Stomach smooth muscle (tissue), 2 donors: ENCODE results near the gene GRIK4.
A peak's percentile ranks its signal among the peaks of the same experiment; 100 is the strongest.

Experiments
- H3K27ac ChIP-seq: one replicate; pipeline ENCODE4 v1.7.0; 2013; ENCODE audit warnings: mild to moderate bottlenecking, low read length, inconsistent platforms
- H3K27me3 ChIP-seq, 2 donors: one replicate each; pipeline ENCODE4 v1.7.0; 2013; ENCODE audit warnings: low read length in 2 of 2; ENCODE audit not compliant: insufficient read depth in 2 of 2, control insufficient read depth in 1 of 2
- H3K36me3 ChIP-seq, 2 donors: one replicate each; pipeline ENCODE4 v1.7.0; 2013; ENCODE audit warnings: low read length in 2 of 2; ENCODE audit not compliant: control insufficient read depth in 2 of 2, insufficient read depth in 2 of 2
- H3K4me1 ChIP-seq: one replicate; pipeline ENCODE4 v1.7.0; 2013; ENCODE audit warnings: low read length; ENCODE audit not compliant: control insufficient read depth, insufficient read depth
- H3K4me3 ChIP-seq, 2 donors: one replicate each; pipeline ENCODE4 v1.7.0; 2013; ENCODE audit warnings: low read length in 2 of 2
- H3K9ac ChIP-seq, 2 donors: one replicate each; pipeline ENCODE4 v1.7.0; 2013; ENCODE audit warnings: low read length in 2 of 2, mild to moderate bottlenecking in 1 of 2
- H3K9me3 ChIP-seq, 2 donors: one replicate each; pipeline ENCODE4 v1.7.0; 2013; ENCODE audit warnings: low read length in 2 of 2; ENCODE audit not compliant: control insufficient read depth in 2 of 2
- donor health status: healthy.
- donor health status: Pancreatic carcinoma.

GRIK4 gene

DNA sequence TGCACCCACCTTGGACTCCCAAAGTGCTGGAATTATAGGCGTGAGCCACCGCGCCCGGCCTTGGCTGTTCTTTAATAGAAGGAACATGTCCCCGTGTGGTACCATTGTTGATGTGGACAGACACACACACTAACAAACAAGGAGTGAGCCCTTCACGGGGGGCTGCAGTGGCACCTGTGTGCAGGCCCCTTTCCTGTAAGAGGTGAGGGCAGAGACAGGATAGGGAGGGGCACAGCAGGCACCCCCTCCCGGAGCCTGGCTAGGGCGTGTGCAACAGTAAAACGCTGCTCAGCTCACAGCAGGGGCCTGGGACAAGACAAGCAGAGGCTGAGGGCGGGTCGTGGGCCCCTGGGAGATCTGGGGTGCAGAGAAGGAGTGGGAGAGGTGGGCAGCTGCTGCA, 37.8 kb downstream of the GRIK4 start:
- H3K27ac ChIP-seq = no peak overlapping the region
- H3K9me3 ChIP-seq = no peaks in the 10 kb centered on the region
- no peak overlapping the region for H3K9ac ChIP-seq
- H3K27me3 ChIP-seq = no peaks in the 10 kb centered on the region
- peaks cover 19% of the 10 kb centered on the region for H3K4me1 ChIP-seq
- no peaks in the 10 kb centered on the region for H3K36me3 ChIP-seq
- no peak overlapping the region for H3K4me3 ChIP-seq

DNA sequence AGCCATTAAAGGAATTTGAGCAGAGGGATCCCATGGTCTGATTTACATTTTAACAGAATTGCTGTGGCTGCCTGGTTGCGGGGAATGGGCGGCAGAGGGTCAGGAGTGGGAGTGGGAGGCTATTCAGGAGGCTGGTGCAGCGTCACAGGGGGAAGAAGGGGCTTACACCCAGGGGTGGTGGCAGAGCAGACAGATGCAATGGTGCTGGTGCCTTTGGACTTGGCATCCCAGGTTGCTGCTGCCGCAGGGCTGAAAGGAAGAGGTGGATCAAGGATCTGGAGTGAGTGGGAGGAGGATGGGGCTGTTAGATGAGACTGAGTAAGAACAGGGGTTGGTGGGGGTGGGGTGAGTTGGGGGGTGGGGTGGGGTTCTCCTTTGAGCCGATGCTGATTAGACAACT, 38.5 kb downstream of the GRIK4 start:
- H3K27me3 ChIP-seq = no peaks in the 10 kb centered on the region
- H3K36me3 ChIP-seq = no peaks in the 10 kb centered on the region
- peaks cover 19% of the 10 kb centered on the region for H3K4me1 ChIP-seq
- H3K27ac ChIP-seq = no peak overlapping the region
- no peak overlapping the region for H3K9ac ChIP-seq
- H3K9me3 ChIP-seq = no peaks in the 10 kb centered on the region
- no peak overlapping the region for H3K4me3 ChIP-seq

DNA sequence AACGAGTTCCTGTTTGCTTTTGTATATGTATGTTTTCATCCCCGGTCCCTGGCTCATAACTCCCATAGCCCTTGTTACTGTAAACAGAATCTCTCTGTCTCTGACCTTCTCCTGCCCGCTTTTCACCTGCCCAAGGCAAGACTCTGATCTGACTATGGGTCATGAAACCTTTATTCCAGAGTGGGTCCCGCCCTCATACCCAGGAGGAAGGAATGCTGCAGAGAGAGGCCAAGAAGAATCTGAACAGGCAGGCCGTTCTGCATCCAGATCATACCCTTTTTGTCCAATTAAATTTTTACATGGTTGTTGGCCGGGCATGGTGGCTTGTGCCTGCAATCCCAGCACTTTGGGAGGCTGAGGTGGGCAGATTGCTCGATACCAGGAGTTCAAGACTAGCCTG, 39.6 kb downstream of the GRIK4 start:
- Histone ChIP-seq H3K9me3 (no peaks in the 10 kb centered on the region), H3K27me3 (no peaks in the 10 kb centered on the region), H3K36me3 (no peaks in the 10 kb centered on the region), H3K27ac (no peak overlapping the region), H3K4me1 (peaks cover 19% of the 10 kb centered on the region), H3K4me3 (no peak overlapping the region), H3K9ac (no peak overlapping the region)

DNA sequence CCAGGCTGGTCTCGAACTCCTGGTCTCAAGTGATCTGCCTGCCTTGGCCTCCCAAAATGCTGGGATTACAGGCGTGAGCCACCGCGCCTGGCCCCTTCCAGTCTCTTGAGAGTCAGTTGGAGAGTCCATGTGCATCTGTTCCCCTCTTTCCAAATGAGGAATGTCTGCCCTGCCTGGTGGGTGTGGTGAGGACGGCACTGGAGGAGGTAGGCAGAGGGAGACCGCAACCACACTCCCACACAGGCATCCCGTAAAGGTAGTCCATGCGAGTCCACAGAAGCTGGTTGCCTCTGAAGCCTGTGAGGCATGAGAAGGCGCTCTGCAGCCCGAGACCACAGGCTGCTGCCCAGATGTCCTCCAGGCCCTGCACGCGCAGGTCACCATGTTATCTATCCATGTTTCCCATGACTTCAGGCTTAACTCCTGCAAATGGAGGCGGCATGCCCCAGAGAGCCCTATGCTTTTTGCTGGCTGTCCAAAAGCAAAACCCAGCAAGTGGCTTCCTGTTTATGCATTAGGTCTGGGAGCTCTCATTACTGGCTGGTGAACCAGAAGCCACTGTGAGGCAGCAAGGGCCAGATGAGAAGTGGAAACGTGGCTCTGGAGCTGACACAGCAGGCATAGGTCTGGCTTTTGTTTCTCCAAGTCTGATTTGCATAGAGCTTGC, 43.4 kb downstream of the GRIK4 start:
- H3K4me1 ChIP-seq = no peaks in the 10 kb centered on the region
- no peaks in the 10 kb centered on the region for H3K9me3 ChIP-seq
- H3K9ac ChIP-seq = no peak overlapping the region
- H3K36me3 ChIP-seq = no peaks in the 10 kb centered on the region
- no peaks in the 10 kb centered on the region for H3K27me3 ChIP-seq
- no peak overlapping the region for H3K4me3 ChIP-seq
- no peak overlapping the region for H3K27ac ChIP-seq

DNA sequence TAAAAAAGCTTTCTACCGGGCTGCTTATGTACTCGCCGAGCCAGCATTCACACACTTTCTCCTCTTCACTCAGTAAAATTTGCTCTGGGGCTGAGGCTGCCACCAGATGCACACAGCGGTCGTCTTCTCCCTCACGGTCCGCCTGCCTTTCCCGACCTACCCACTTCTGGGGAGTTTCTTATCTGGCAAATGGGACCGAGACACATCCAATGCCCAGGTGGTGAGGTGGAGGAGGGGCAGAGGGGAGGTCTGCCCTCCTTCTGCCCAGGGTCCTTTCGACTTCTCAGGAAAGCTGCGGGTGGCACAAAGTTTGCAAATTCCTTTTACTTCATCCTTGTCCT, 43.9 kb downstream of the GRIK4 start:
- Histone ChIP-seq H3K27ac (no peak overlapping the region), H3K36me3 (no peaks in the 10 kb centered on the region), H3K27me3 (no peaks in the 10 kb centered on the region), H3K9ac (no peak overlapping the region), H3K4me1 (no peaks in the 10 kb centered on the region), H3K9me3 (no peaks in the 10 kb centered on the region), H3K4me3 (no peak overlapping the region)

DNA sequence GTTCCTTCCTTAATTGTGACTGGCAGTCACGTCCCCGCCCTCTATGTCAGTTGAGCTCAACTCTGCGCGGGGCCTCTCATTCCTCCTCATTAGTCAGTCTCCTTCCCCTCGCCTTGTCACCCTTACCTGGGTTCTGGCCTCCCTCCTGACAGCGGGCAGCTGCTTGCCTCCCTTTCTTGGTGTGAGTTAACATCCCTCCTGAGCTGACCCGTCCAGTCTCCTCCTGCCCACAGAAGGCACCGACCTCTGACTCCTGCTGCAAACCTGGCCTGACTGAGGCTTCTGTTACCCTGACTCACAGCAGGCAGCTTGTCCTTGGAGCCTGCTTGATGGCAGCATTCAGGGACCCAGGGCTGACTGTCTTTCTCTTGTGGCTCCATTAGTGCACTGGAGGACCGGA, 45.2 kb downstream of the GRIK4 start:
- Histone ChIP-seq H3K27ac (no peak overlapping the region), H3K9ac (no peak overlapping the region), H3K4me1 (no peaks in the 10 kb centered on the region), H3K27me3 (no peaks in the 10 kb centered on the region), H3K4me3 (no peak overlapping the region), H3K9me3 (no peaks in the 10 kb centered on the region), H3K36me3 (no peaks in the 10 kb centered on the region)

DNA sequence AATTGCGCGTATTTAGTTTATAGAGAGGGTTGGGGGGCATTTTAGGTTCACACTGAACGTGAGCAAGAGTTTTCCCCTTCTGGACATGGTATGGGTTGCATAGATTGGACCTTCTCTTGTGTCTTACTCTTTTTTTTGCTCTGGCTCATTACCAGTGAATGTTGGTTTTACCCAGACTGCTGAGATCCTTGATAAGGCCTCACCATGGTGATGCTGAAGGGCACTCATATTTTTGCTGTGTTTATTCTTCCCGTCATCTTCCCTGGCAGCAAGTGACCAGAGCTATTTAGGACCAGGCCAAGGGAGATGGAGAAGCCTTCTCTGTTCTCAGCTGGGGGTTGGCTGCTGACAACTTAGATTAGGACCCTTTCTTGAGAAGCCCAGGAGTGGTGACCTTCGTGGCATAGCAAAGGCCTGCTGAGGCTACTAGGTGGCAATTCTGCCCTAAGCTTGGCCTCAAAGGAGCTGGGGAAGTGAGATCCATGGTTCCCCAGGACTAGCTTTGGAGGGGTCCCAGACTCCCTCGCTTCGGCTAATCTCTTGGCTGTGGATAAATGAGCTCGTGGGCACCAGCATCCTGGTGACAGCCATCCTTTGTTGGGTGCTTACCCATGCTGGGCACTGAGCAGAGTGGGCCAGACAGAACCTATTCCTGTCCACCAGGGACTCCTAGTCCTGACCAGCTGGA, 47.3 kb downstream of the GRIK4 start:
- no peaks in the 10 kb centered on the region for H3K36me3 ChIP-seq
- no peak overlapping the region for H3K27ac ChIP-seq
- no peaks in the 10 kb centered on the region for H3K9me3 ChIP-seq
- peaks cover 10 to 14% of the 10 kb centered on the region in 2 donors for H3K27me3 ChIP-seq
- no peak overlapping the region for H3K4me3 ChIP-seq
- H3K4me1 ChIP-seq = peaks cover under 1% of the 10 kb centered on the region
- H3K9ac ChIP-seq = no peak overlapping the region

DNA sequence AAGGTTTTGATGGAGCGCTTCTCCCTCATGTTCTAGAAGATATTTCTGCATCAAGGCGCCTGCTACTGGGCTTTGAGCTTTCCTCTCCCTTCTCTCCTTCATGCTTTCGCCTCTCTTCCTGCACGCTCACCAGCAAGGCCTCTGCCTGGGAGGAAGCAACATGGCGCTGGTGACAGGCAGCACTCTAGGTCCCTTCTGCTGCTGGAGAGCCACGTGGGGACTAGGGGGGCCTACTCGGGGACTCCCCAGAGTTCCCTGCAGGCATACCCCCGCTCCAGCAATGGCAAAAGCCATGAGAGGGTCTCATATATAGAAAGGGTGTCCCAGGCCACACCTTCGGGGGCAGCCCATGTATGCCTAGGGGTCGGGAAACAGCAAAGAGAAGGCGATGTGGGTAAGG, 49.7 kb downstream of the GRIK4 start:
- no peaks in the 10 kb centered on the region for H3K36me3 ChIP-seq
- H3K4me1 ChIP-seq = peaks cover 12% of the 10 kb centered on the region
- H3K4me3 ChIP-seq = no peak overlapping the region
- peaks cover 20 to 25% of the 10 kb centered on the region in 2 donors for H3K27me3 ChIP-seq
- H3K9me3 ChIP-seq = no peaks in the 10 kb centered on the region
- H3K9ac ChIP-seq = no peak overlapping the region
- H3K27ac ChIP-seq = no peak overlapping the region

DNA sequence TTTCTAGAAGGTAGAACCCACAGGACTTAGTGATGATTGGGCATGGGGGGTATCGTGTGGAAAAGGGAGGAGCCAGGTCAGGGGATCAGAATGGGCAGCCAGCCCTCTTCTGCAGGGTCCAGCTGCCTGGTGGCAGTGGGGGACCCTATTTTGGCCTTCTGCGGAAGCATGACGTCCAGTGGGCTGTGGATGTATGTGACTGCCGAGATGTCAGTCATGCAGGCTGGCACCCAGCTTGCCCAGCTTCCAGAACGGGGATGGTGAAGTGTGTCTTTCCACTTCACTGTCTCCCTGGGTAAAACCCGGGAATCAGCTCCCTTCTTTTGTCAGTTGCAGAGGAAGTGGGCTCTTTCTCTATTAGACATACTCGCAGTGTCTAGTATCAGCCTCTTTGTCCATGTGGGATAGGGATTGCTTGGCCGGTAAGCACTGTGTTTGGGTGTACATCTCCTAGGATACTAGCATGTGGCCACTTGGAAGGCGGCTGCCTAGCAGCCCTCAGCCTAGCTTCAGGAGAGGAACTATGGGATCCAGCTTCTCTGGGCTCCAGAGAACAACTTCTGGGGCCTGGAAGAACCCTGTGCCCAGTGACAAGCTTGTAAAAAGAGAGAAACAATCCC, 51.4 kb downstream of the GRIK4 start:
- Histone ChIP-seq H3K4me1 (peaks cover 12% of the 10 kb centered on the region), H3K9ac (no peak overlapping the region), H3K4me3 (no peak overlapping the region), H3K36me3 (no peaks in the 10 kb centered on the region), H3K27ac (no peak overlapping the region), H3K9me3 (no peaks in the 10 kb centered on the region), H3K27me3 (peaks cover 22 to 25% of the 10 kb centered on the region in 2 donors)

DNA sequence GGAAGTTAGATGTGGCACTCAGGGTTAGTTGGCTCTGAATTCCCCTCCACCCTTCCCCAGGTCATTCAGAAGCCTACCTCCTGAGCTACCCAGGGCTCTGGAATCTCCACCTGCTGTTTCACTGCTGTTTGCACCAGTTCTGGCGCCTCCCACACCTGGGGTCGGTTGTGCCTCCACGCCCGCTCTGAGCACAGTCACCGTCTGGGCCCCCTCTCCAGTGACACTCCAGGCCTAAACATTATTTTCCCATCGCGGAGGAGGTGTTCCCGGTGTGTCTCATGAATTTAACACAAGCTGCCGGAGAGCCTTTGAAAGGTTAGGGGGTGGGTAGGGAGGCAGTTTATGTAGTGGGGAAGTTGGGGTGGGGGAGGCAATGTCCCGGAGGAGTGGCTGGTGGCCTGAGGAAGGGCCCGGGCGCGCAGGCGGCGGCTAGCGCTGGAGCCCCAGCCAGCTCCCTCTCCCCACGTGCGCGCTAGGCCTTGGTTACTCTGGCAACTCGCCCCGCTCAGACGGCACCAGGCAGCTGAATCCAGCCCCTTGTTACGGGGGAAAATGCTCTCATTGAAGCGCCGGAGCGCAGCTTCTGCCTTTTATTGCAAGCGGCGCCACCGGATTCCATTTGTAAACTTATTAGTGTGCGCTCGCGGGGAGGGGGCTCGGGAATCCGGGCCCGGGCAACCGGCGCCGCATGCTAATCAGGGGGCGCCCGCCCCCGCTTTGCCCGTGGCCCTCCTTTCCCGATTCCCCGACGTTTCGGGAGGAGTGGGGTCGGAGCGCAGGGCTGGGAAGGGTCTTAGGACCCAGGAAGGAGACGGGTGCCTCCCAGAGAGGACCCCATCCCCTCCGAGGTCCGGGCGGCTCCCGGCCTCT, 52.4 kb downstream of the GRIK4 start:
- H3K9me3 ChIP-seq = no peaks in the 10 kb centered on the region
- H3K4me3 ChIP-seq = peak overlapping the region in 1 of 2 donors; percentile 54
- peaks cover 12% of the 10 kb centered on the region for H3K4me1 ChIP-seq
- H3K27ac ChIP-seq = no peak overlapping the region
- H3K9ac ChIP-seq = no peak overlapping the region
- H3K36me3 ChIP-seq = no peaks in the 10 kb centered on the region
- H3K27me3 ChIP-seq = peaks cover 22 to 25% of the 10 kb centered on the region in 2 donors
